Measurements from ENCODE around the gene PDSS2.

DNA sequence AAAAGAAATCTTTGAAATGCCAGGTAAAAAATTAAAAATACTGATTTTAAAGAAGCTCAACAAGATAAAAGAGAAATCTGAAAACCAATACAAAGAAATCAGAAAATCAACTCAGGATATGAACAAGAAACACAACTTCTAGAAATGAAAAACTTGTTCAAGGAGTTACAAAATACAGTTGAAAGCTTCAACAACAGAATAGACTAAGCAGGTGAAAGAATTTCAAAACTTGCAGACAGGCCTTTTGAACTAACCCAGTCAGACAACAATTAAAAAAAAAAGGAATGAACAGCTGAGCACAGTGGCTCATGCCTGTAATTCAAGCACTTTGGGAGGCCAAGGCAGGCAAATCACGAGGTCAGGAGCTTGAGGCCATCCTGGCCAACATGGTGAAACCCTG, 57.8 kb downstream of the PDSS2 start:
- TF ChIP-seq, protein P1, sequence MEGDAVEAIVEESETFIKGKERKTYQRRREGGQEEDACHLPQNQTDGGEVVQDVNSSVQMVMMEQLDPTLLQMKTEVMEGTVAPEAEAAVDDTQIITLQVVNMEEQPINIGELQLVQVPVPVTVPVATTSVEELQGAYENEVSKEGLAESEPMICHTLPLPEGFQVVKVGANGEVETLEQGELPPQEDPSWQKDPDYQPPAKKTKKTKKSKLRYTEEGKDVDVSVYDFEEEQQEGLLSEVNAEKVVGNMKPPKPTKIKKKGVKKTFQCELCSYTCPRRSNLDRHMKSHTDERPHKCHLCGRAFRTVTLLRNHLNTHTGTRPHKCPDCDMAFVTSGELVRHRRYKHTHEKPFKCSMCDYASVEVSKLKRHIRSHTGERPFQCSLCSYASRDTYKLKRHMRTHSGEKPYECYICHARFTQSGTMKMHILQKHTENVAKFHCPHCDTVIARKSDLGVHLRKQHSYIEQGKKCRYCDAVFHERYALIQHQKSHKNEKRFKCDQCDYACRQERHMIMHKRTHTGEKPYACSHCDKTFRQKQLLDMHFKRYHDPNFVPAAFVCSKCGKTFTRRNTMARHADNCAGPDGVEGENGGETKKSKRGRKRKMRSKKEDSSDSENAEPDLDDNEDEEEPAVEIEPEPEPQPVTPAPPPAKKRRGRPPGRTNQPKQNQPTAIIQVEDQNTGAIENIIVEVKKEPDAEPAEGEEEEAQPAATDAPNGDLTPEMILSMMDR (IDR thresholded peaks at IDR 0.05; ENCODE audit: low read depth, low read length): no peak
- TF ChIP-seq EZH2phosphoT487 (IDR thresholded peaks at IDR 0.05; ENCODE audit: low read depth): no peak
